OCI-LY3 (cell line): ENCODE data around the gene CSNK2A2.

Source experiments
- H2AFZ ChIP-seq: fragments of 200-600, 300-600 bp; shearing (Covaris generic); 2 replicates; pipeline ENCODE4 v1.6.0; 2014; ENCODE audit warnings: antibody characterized with exemption, low read depth, low read length
- H3K27ac ChIP-seq: fragments of 200-600, 300-600 bp; sonication (generic); 2 replicates; pipeline ENCODE4 v1.5.1; 2014; ENCODE audit warnings: mild to moderate bottlenecking, low read length, moderate library complexity, mixed read lengths
- H3K27me3 ChIP-seq: fragments of 200-600, 300-600 bp; sonication (generic); 2 replicates; pipeline ENCODE4 v1.6.1; 2014; ENCODE audit warnings: low read depth, low read length, mixed read lengths
- H3K36me3 ChIP-seq: fragments of 200-600, 300-600 bp; sonication (generic); replicated peaks from 2 replicates; pipeline ENCODE3; 2014; ENCODE audit warnings: low read depth, low read length, mixed read lengths
- H3K4me1 ChIP-seq: fragments of 300-600, 200-600 bp; sonication (generic); 2 replicates; pipeline ENCODE4 v1.6.1; 2014; ENCODE audit warnings: low read length, mixed read lengths
- H3K4me2 ChIP-seq: fragments of 200-600, 300-600 bp; sonication (generic); 2 replicates; pipeline ENCODE4 v1.6.1; 2014; ENCODE audit warnings: low read length, mixed read lengths
- H3K4me3 ChIP-seq: fragments of 300-600, 200-600 bp; sonication (generic); 2 replicates; pipeline ENCODE4 v1.5.1; 2014; ENCODE audit warnings: antibody characterized with exemption, mild to moderate bottlenecking, low read length, moderate library complexity
- H3K79me2 ChIP-seq: fragments of 300-600, 200-600 bp; shearing (Covaris generic); 2 replicates; pipeline ENCODE4 v1.6.1; 2014; ENCODE audit warnings: mild to moderate bottlenecking, low read length, mixed read lengths
- H3K9ac ChIP-seq: fragments of 300-600, 200-600 bp; shearing (Covaris generic); 2 replicates; pipeline ENCODE4 v1.6.0; 2014; ENCODE audit warnings: mild to moderate bottlenecking, low read length, moderate library complexity
- H3K9me3 ChIP-seq: fragments of 200-600, 300-600 bp; shearing (Covaris generic); 2 replicates; pipeline ENCODE4 v1.6.1; 2014; ENCODE audit warnings: low read length, mixed read lengths; ENCODE audit not compliant: insufficient read depth
- H4K20me1 ChIP-seq: fragments of 200-600, 300-600 bp; sonication (generic); 2 replicates; pipeline ENCODE4 v1.6.1; 2016; ENCODE audit warnings: low read length, mixed read lengths; ENCODE audit not compliant: insufficient read depth
- EZH2phosphoT487 ChIP-seq: fragments of 200-600 bp; shearing (Covaris generic); IDR thresholded peaks from 2 replicates; pipeline ENCODE4 v1.6.1; 2018; ENCODE audit warnings: antibody characterized with exemption, mixed run types, low read depth
- TF ChIP-seq, protein P1 (sequence below): fragments of 200-600, 300-600 bp; sonication (generic); IDR thresholded peaks from 2 replicates; pipeline ENCODE4 v1.5.1; 2014; ENCODE audit warnings: antibody characterized with exemption, low read length, low read depth

CSNK2A2 gene

DNA sequence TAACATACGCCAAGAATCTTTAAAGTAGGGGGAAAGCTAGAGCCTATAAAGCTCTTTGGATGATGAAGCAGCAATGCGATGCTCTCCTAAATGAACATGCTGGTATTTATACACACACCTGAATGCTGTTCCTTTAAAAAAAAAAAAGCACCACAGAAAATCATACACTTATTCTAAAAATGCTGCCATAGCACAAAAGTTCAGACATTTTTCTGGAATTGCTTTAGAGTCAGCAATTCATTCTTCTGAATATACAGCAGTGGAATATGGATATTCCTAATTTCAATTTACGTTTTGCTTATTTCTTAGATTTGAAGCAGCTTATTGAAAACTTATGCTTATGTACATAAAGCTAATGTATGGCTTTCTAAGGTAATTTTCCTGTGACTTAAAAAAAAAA is 3.1 kb downstream of the CSNK2A2 start:
- Histone ChIP-seq H2AFZ (no peak overlapping the region), H4K20me1 (peaks cover 7% of the 10 kb centered on the region; the same call in 1 of the 2 replicates), H3K4me1 (peaks cover 38% of the 10 kb centered on the region), H3K27me3 (no peaks in the 10 kb centered on the region), H3K36me3 (peaks cover 63% of the 10 kb centered on the region), H3K9me3 (no peaks in the 10 kb centered on the region), H3K79me2 (peaks cover 77% of the 10 kb centered on the region), H3K27ac (peak overlapping the region; percentile 33; the same call in 1 of the 2 replicates), H3K9ac (no peak overlapping the region), H3K4me3 (no peak overlapping the region), H3K4me2 (no peak overlapping the region)
- TF ChIP-seq, protein P1, sequence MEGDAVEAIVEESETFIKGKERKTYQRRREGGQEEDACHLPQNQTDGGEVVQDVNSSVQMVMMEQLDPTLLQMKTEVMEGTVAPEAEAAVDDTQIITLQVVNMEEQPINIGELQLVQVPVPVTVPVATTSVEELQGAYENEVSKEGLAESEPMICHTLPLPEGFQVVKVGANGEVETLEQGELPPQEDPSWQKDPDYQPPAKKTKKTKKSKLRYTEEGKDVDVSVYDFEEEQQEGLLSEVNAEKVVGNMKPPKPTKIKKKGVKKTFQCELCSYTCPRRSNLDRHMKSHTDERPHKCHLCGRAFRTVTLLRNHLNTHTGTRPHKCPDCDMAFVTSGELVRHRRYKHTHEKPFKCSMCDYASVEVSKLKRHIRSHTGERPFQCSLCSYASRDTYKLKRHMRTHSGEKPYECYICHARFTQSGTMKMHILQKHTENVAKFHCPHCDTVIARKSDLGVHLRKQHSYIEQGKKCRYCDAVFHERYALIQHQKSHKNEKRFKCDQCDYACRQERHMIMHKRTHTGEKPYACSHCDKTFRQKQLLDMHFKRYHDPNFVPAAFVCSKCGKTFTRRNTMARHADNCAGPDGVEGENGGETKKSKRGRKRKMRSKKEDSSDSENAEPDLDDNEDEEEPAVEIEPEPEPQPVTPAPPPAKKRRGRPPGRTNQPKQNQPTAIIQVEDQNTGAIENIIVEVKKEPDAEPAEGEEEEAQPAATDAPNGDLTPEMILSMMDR, result no peak

DNA sequence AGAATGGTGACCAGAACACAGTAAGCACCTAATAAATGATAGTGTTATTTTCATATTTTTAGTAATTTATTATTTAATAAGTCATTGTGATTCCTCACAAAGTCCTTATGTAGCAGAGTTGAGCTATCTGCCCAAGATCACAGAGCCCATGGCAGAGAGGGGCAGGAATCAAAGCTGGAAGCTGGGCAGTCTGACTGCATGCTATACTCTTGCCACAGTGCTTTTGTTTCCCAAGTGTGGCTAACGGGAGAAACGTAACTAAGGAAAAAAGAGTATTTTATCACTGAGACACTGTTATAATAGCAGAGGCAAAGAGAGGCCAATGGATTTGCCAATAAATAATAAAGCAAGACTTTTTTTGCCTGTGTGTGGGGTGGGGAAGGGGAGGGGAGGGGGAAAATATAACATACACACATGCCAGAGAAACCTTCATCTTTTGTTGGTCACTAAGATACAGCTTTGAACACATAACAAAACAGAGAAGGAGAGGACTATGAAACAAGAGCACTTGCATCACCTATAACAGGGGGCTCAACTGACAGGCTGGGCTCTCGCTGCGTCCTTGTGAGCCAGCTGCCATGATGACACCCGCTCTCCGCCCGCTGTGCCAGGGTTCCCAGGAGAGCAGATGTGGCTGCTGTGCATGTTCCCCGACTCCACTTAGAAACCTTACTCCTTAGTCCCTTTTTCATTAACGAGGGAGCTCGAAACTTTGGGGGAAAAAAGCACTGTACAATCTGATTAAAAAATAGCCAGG is 10.1 kb downstream of the CSNK2A2 start:
- no peaks in the 10 kb centered on the region for H3K4me1 ChIP-seq
- H2AFZ ChIP-seq, result no peak overlapping the region
- H3K79me2 ChIP-seq, result peaks cover 49% of the 10 kb centered on the region
- no peak overlapping the region for H3K4me2 ChIP-seq
- no peaks in the 10 kb centered on the region for H3K9me3 ChIP-seq
- peaks cover 10% of the 10 kb centered on the region for H4K20me1 ChIP-seq
- H3K4me3 ChIP-seq, result no peak overlapping the region
- H3K36me3 ChIP-seq, result peaks cover 82% of the 10 kb centered on the region
- no peak overlapping the region for H3K9ac ChIP-seq
- TF ChIP-seq, protein P1, result no peak
- no peak for TF ChIP-seq EZH2phosphoT487
- no peak overlapping the region for H3K27ac ChIP-seq
- no peaks in the 10 kb centered on the region for H3K27me3 ChIP-seq

DNA sequence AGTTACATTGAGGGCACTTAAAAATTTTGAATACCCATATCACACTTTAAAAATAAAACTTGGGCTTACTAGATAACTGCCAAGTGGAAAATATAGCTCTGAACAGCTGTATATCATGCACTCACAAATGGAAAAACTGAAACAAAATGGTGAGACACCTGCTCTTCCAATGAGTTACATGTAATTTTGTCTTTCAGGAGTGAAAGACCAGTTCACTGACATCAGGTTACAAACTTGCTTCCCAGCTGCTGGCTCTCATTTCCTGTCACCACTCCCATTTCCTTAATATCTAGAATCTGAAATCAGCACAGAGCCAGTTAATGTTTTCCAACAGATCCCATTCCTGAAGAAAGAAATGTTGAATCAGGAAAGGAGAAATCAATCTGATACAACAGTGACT is 10.8 kb downstream of the CSNK2A2 start:
- Histone ChIP-seq H3K4me3 (no peak overlapping the region), H3K79me2 (peaks cover 45% of the 10 kb centered on the region), H3K27ac (no peak overlapping the region), H2AFZ (no peak overlapping the region), H3K4me1 (no peaks in the 10 kb centered on the region), H3K36me3 (peaks cover 80% of the 10 kb centered on the region), H4K20me1 (peaks cover 10% of the 10 kb centered on the region), H3K4me2 (no peak overlapping the region), H3K9ac (no peak overlapping the region), H3K27me3 (no peaks in the 10 kb centered on the region), H3K9me3 (no peaks in the 10 kb centered on the region)
- no peak for TF ChIP-seq EZH2phosphoT487
- TF ChIP-seq, protein P1, result no peak

DNA sequence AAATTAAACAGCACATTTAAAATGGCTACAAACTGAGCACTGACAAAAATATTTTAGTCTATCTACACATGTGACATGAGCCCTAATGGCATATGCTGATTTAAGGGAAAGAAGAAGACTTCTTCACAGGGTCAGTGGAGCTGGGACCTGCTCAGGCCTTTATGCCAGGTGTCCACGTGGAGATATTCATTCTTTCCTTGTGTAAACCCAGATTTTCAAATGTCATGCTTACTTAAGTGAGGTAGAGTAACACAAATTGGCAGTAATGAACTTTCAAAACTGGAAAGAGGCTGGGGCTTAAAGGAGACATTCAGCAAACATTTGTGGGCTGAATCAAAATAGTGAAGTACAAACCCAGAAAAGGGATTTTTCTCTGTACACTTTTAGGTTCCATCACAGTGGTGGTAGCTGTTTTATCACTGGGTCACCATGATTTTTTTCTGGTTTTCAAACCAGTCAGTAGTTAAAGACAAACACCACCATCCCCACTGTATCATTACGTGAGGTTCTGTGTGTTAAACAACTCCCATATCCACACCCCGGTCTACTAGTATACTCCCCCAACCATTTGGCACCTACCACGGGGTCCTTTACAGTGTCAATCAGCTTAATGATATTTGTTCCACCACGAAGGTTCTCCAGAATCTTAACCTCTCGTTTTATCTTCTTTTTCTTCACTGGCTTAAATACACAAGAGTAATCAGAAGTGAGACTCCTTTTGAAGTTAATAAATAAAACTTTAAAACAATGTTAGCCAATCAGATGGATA is 11.5 kb downstream of the CSNK2A2 start:
- H3K27ac ChIP-seq, result no peak overlapping the region
- H3K4me3 ChIP-seq, result no peak overlapping the region
- H3K36me3 ChIP-seq, result peaks cover 80% of the 10 kb centered on the region
- TF ChIP-seq, protein P1, result no peak
- no peak for TF ChIP-seq EZH2phosphoT487
- H2AFZ ChIP-seq, result no peak overlapping the region
- H3K4me1 ChIP-seq, result no peaks in the 10 kb centered on the region
- no peak overlapping the region for H3K9ac ChIP-seq
- H3K79me2 ChIP-seq, result peaks cover 45% of the 10 kb centered on the region
- peaks cover 10% of the 10 kb centered on the region for H4K20me1 ChIP-seq
- no peaks in the 10 kb centered on the region for H3K9me3 ChIP-seq
- H3K27me3 ChIP-seq, result no peaks in the 10 kb centered on the region
- no peak overlapping the region for H3K4me2 ChIP-seq
